GM12891 (cell line): ENCODE results near the gene PDP2.

ENCODE experiments used
- PAX5 ChIP-seq: IDR thresholded peaks from 2 replicates; pipeline ENCODE4 v1.6.1; 2011; ENCODE audit warnings: low read length, moderate library complexity, mild to moderate bottlenecking; ENCODE audit not compliant: insufficient read depth, severe bottlenecking
- POLR2A ChIP-seq: IDR thresholded peaks from 2 replicates; pipeline ENCODE4 v1.6.1; 2011; ENCODE audit warnings: low read depth, low read length, control low read depth
- POLR2AphosphoS5 ChIP-seq: IDR thresholded peaks from 2 replicates; pipeline ENCODE4 v1.6.1; 2011; ENCODE audit warnings: low read depth, low read length, control low read depth
- POU2F2 ChIP-seq: IDR thresholded peaks from 2 replicates; pipeline ENCODE4 v1.6.1; 2011; ENCODE audit warnings: low read depth, mild to moderate bottlenecking, control low read depth, low read length, moderate library complexity
- SPI1 ChIP-seq: IDR thresholded peaks from 2 replicates; pipeline ENCODE4 v1.6.1; 2011; ENCODE audit warnings: low read depth, low read length, control low read depth
- TAF1 ChIP-seq: IDR thresholded peaks from 2 replicates; pipeline ENCODE4 v1.6.1; 2011; ENCODE audit warnings: low read depth, low read length, control low read depth

DNA sequence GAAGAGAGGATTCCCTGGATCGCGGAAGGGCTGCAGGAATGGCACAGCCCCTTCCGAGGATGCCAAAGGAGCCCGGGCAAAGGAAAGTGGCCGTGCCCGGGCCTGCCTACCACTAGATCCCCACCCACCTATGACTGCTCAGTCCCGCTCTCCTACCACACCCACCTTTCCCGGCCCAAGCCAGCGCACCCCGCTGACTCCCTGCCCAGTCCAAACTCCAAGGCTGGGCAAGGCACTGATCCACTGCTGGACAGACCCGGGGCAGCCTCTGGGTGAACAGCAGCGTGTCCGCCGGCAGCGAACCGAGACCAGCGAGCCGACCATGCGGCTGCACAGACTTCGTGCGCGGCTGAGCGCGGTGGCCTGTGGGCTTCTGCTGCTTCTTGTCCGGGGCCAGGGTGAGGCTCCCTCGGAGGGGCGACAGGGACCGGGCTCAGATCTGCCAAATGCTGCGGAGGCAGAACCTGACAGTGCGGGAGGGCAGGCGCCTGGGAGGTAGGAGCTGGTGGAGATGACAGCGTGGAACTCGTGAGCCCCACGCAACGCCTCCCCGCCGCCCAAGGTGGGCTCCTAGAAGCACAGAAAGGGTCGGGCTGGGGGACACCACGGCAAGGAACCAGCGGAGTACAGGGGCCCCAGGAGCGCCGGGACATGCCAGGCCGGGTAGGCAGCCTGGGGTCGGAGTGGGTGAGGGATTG, 55.1 kb downstream of the PDP2 start, which contains the start of gene CES2:
- TF ChIP-seq POLR2A = no peak
- no peak for TF ChIP-seq TAF1
- no peak for TF ChIP-seq POLR2AphosphoS5
- TF ChIP-seq PAX5 = no peak
- TF ChIP-seq POU2F2 = no peak
- no peak for TF ChIP-seq SPI1
